Measurements from ENCODE around the gene PRR35.

The PRR35 gene

GRCh38 chr16:564690-565418 is 4.7 kb downstream of the PRR35 start:
- DNase-seq (ENCODE audit: low spot score), result no peak

- DNase-seq (ENCODE audit: low spot score), result no peak
These were observed 5.5 kb downstream of the PRR35 start for GRCh38 chr16:565419-566330.

- DNase-seq (ENCODE audit: low spot score), result no peak
These were observed 6.5 kb downstream of the PRR35 start, which contains the start of gene NHLRC4 for GRCh38 chr16:566475-567372. Gene NHLRC4 (plus strand): TSS chr16:567005. CDS start chr16:568048, 1,043 bp downstream.

- DNase-seq (ENCODE audit: low spot score), result no peak
These were observed 7.4 kb downstream of the PRR35 start for GRCh38 chr16:567373-568256.

- no peak for DNase-seq (ENCODE audit: low spot score)
These were observed 8.4 kb downstream of the PRR35 start for GRCh38 chr16:568401-569258.

GRCh38 chr16:569445-570254 is 9.5 kb downstream of the PRR35 start, which contains the start of gene PIGQ:
Gene PIGQ (plus strand): TSS chr16:569968. CDS start chr16:574075, 4,107 bp downstream.
- no peak for DNase-seq (ENCODE audit: low spot score)

- DNase-seq (ENCODE audit: low spot score), result no peak
These were observed 12.9 kb downstream of the PRR35 start for GRCh38 chr16:572865-573650.

- no peak for DNase-seq (ENCODE audit: low spot score)
These were observed 14.0 kb downstream of the PRR35 start for GRCh38 chr16:574021-574760.

- DNase-seq (ENCODE audit: low spot score), result no peak
These were observed 15.4 kb downstream of the PRR35 start for GRCh38 chr16:575354-576196.

GRCh38 chr16:576197-576822 is 16.1 kb downstream of the PRR35 start:
- no peak for DNase-seq (ENCODE audit: low spot score)

- DNase-seq (ENCODE audit: low spot score), result no peak
These were observed 16.6 kb downstream of the PRR35 start for GRCh38 chr16:576823-577201.

GRCh38 chr16:577796-578195 is 17.6 kb downstream of the PRR35 start:
- DNase-seq (ENCODE audit: low spot score), result no peak

GRCh38 chr16:578232-578869 is 18.2 kb downstream of the PRR35 start:
- DNase-seq (ENCODE audit: low spot score), result no peak

- DNase-seq (ENCODE audit: low spot score), result no peak
These were observed 18.7 kb downstream of the PRR35 start for GRCh38 chr16:578870-579405.
